Natural killer cell (primary cell): Measurements from ENCODE around the gene MPEG1. TPM values are rescaled to one million over a fixed set of nuclear protein-coding genes. Genes with fewer than 3 reads are reported as not detected.

Experiments
- ATAC-seq, 3 donors: fragments of 150-1000 bp in 2 of 3; fragments of 200-7000 bp in 1 of 3; cut with Tn5 transposase; 1 replicate in 1 of 3; 2 replicates in 2 of 3; pipeline ENCODE4 v1.10.0; 2021; ENCODE audit warnings: mild to moderate bottlenecking in 2 of 3, moderate library complexity in 2 of 3
- DNase-seq, 2 donors: peaks; one replicate each; pipeline versions ENCODE4 v3.0.0 to v3.0.0-alpha.2; 2013 to 2021; ENCODE audit warnings: mixed read lengths in 1 of 2
- H3K27ac ChIP-seq: one replicate; pipeline ENCODE4 v1.5.1; 2013; ENCODE audit warnings: mild to moderate bottlenecking, low read length
- H3K27me3 ChIP-seq: one replicate; pipeline ENCODE4 v1.6.1; 2013; ENCODE audit warnings: low read length; ENCODE audit not compliant: control insufficient read depth, insufficient read depth
- H3K36me3 ChIP-seq: one replicate; pipeline ENCODE4 v1.6.1; 2013; ENCODE audit warnings: low read length; ENCODE audit not compliant: control insufficient read depth, insufficient read depth
- H3K4me1 ChIP-seq: one replicate; pipeline ENCODE4 v1.6.1; 2013; ENCODE audit warnings: low read length; ENCODE audit not compliant: control insufficient read depth, insufficient read depth
- H3K4me3 ChIP-seq: one replicate; pipeline ENCODE4 v1.5.1; 2013; ENCODE audit warnings: low read length
- H3K9me3 ChIP-seq: one replicate; pipeline ENCODE4 v1.6.1; 2013; ENCODE audit warnings: low read length; ENCODE audit not compliant: control insufficient read depth, insufficient read depth
- H3K27ac Mint-ChIP-seq, 2 donors: one replicate each; pipeline ENCODE4 v1.8.0; 2022; ENCODE audit warnings: mild to moderate bottlenecking in 2 of 2, mixed read lengths in 2 of 2, moderate library complexity in 1 of 2
- H3K27me3 Mint-ChIP-seq, 2 donors: one replicate each; pipeline ENCODE4 v1.8.0; 2022; ENCODE audit warnings: low read depth in 2 of 2, mixed read lengths in 2 of 2
- H3K36me3 Mint-ChIP-seq: one replicate; pipeline ENCODE4 v1.8.0; 2022; ENCODE audit warnings: mixed read lengths
- H3K4me1 Mint-ChIP-seq, 2 donors: one replicate each; pipeline ENCODE4 v1.8.0; 2022; ENCODE audit warnings: mixed read lengths in 2 of 2
- H3K4me3 Mint-ChIP-seq: one replicate; pipeline ENCODE4 v1.8.0; 2022; ENCODE audit warnings: mild to moderate bottlenecking, moderate library complexity, mixed read lengths
- H3K9me3 Mint-ChIP-seq, 2 donors: one replicate each; pipeline ENCODE4 v1.8.0; 2022; ENCODE audit warnings: mixed read lengths in 2 of 2
- CTCF ChIP-seq: fragments of 200-600 bp; IDR thresholded peaks from one replicate; pipeline ENCODE4 v1.8.0; 2022; ENCODE audit warnings: antibody characterized with exemption
- WGBS: methylation state at CpG from one replicate; pipeline ENCODE4 v1.1.7; 2013; ENCODE audit warnings: missing lambda C conversion rate; ENCODE audit not compliant: insufficient coverage; 5-methylcytosine and 5-hydroxymethylcytosine counted together
- intact Hi-C: fragments of 100-400 bp; cut with micrococcal nuclease; formaldehyde crosslinking; loops from one replicate; pipeline ENCODE4 v1.14.2; 2022
- total RNA-seq, 4 donors: library from RNA; stranded (reverse); fragments of 120-200 nt in 1 of 4; gene quantifications; one replicate each; pipeline versions ENCODE4 v1.2.3 to v1.2.4, GENCODE V29; 2013 to 2022

Gene MPEG1
- total RNA-seq, 3 donors from 2014 or later (not counting 1 experiment from before 2014, with no cell fraction given) = 11.1 to 20.0 (median 19.6) TPM

- no peaks in the 10 kb centered on the region for H3K9me3 Mint-ChIP-seq
- H3K27ac Mint-ChIP-seq = no peak overlapping the region
- H3K4me1 ChIP-seq = no peaks in the 10 kb centered on the region
- H3K36me3 Mint-ChIP-seq = no peaks in the 10 kb centered on the region
- no peaks in the 10 kb centered on the region for H3K9me3 ChIP-seq
- H3K4me3 Mint-ChIP-seq = no peak overlapping the region
- ATAC-seq (no peak), DNase-seq (no peak)
- H3K27me3 ChIP-seq = no peaks in the 10 kb centered on the region
- no peak overlapping the region for H3K4me3 ChIP-seq
- no peaks in the 10 kb centered on the region for H3K36me3 ChIP-seq
- H3K27ac ChIP-seq = no peak overlapping the region
- 94% methylated on average over 32 of the region's 33 CpGs for WGBS
- peaks cover 10 to 11% of the 10 kb centered on the region in 2 donors for H3K27me3 Mint-ChIP-seq
- H3K4me1 Mint-ChIP-seq = no peaks in the 10 kb centered on the region
- intact Hi-C loops = no loop called here
- TF ChIP-seq CTCF = no peak
These were observed 30.8 kb downstream of the MPEG1 start for GRCh38 chr11:59181746-59182456.

GRCh38 chr11:59180907-59181306, 31.8 kb downstream of the MPEG1 start:
- Histone ChIP-seq H3K27ac (no peak overlapping the region), H3K36me3 (no peaks in the 10 kb centered on the region), H3K4me3 (no peak overlapping the region), H3K27me3 (no peaks in the 10 kb centered on the region), H3K9me3 (no peaks in the 10 kb centered on the region), H3K4me1 (no peaks in the 10 kb centered on the region)
- Mint-ChIP-seq H3K36me3 (no peaks in the 10 kb centered on the region), H3K27ac (no peak overlapping the region), H3K4me3 (no peak overlapping the region), H3K9me3 (no peaks in the 10 kb centered on the region), H3K27me3 (peaks cover 11 to 15% of the 10 kb centered on the region in 2 donors), H3K4me1 (no peaks in the 10 kb centered on the region)
- TF ChIP-seq CTCF = no peak
- intact Hi-C loops = no loop called here
- ATAC-seq (no peak), DNase-seq (no peak)
- WGBS = 100% methylated on average over 2 of the region's 2 CpGs

- WGBS = 90% methylated on average over 1 of the region's 2 CpGs
- no peaks in the 10 kb centered on the region for H3K9me3 Mint-ChIP-seq
- Histone ChIP-seq H3K36me3 (no peaks in the 10 kb centered on the region), H3K27me3 (no peaks in the 10 kb centered on the region), H3K9me3 (no peaks in the 10 kb centered on the region), H3K4me1 (no peaks in the 10 kb centered on the region), H3K27ac (no peak overlapping the region), H3K4me3 (no peak overlapping the region)
- no peak overlapping the region for H3K4me3 Mint-ChIP-seq
- intact Hi-C loops = no loop called here
- H3K36me3 Mint-ChIP-seq = no peaks in the 10 kb centered on the region
- ATAC-seq (no peak), DNase-seq (no peak)
- H3K4me1 Mint-ChIP-seq = no peaks in the 10 kb centered on the region
- no peak for TF ChIP-seq CTCF
- H3K27ac Mint-ChIP-seq = no peak overlapping the region
- H3K27me3 Mint-ChIP-seq = peaks cover 11 to 20% of the 10 kb centered on the region in 2 donors
These were observed 32.5 kb downstream of the MPEG1 start for GRCh38 chr11:59180168-59180776.
